GM21717 (cell line): ENCODE measurements around the gene RBM20.
"Not testable (repeated sequence)": the region's sequence is repeated elsewhere in the genome, so short reads cannot be mapped to it uniquely, and the experiment has no call there.

Experiments used
- ATAC-seq: cut with Tn5 transposase; IDR thresholded peaks from one replicate; pipeline ENCODE4 v1.9.1; 2021; ENCODE audit warnings: mild to moderate bottlenecking, moderate library complexity; ENCODE audit not compliant: unreplicated experiment

The RBM20 gene

GRCh38 chr10:110625356-110625894, 18.7 kb upstream of the RBM20 start:
- no peak for ATAC-seq

DNA sequence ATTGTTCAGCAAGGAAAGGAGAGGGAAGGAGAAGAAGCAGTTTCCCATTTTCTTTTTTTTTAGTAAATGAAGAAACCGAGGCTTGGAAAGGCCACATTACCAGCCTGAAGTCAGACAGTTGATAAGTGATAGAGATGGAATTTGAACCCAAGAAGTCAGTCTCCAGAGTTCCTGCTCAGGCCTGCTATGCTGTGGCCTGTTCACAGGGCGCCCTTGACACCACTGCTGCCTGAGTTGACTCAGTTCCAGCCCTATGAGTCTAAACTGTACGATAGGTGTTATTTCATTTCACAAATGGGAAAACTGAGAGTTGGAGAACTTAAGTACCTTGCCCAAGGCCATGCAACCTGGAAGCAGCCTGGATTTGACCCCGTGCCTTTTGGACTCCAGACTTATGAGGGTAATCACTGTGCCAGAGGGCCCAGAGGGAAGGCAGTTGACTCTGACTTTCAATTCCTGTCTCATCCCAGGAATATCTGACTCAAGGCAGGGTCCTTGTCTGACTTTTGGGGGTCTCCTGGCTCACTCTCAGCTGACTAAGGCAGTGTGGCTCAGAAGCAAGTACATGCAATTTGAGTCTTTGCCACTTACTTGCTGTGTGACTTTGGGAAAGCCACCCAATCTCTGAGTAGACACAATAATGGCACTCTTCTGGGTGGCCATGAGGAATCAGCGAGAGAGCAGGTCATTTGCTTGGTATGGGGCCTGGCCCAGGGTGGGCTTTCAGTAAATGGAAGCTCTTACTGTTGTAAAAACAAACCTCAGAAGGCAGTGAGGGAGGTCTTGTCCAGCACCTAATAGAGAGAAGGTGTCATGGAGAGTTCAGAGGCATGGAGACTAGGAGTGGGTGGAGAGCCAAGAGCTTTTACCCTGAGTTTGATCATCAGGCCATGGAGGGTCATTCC, 17.9 kb upstream of the RBM20 start:
- ATAC-seq = no peak

GRCh38 chr10:110628161-110628560, 16.0 kb upstream of the RBM20 start:
- no peak for ATAC-seq

- ATAC-seq = no peak
Measured at GRCh38 chr10:110629680-110630191, 14.4 kb upstream of the RBM20 start.

DNA sequence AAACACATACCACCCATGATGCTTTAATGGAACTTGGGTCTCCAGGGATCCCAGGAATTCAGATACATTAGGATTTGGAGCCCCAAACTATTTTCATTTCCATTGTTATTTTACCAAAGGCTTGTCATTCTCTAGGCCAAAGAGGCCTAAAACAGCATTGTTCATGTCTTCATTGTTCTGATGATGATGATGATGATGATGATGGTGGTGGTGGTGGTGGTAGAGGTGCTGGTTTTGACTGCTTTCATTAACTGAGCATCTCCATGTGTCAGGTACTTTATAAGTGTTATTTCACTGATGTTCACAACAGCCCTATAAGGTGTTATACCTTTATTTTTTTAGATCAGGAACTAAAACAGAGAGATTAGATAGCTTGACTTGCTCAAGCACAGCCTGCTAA, 12.2 kb upstream of the RBM20 start:
- no peak for ATAC-seq

DNA sequence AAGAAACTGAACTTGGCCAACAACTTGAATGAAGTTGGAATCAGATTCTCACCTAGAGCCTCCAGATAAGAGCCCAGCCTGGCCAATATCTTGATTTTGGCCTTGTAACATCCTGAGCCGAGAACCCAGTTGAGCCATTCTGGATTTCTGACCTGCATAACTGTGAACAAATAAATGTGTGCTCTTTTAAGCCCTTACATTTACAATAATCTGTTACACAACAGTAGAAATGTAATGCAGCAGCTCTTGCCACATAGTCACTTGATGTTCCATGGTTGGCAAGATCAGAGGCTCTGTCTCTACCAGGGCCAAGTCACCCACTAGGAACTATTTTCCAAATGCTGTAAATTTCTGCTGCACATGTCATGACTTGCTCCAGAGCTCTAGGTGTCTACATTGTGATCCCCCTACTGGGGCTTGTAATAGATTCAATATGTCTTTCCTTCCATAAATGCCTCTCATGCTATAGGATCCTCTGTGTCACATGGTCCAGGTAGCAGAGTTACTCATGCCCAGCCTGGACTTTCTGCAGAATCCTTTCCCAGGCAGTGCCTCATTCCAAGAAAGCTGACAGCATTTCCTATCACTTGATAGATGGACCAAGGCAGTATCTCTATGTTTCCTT, 11.4 kb upstream of the RBM20 start:
- no peak for ATAC-seq

- ATAC-seq = no peak
Measured at GRCh38 chr10:110634527-110635209, 9.5 kb upstream of the RBM20 start.

- no peak for ATAC-seq
Measured at GRCh38 chr10:110636572-110636931, 7.6 kb upstream of the RBM20 start.

DNA sequence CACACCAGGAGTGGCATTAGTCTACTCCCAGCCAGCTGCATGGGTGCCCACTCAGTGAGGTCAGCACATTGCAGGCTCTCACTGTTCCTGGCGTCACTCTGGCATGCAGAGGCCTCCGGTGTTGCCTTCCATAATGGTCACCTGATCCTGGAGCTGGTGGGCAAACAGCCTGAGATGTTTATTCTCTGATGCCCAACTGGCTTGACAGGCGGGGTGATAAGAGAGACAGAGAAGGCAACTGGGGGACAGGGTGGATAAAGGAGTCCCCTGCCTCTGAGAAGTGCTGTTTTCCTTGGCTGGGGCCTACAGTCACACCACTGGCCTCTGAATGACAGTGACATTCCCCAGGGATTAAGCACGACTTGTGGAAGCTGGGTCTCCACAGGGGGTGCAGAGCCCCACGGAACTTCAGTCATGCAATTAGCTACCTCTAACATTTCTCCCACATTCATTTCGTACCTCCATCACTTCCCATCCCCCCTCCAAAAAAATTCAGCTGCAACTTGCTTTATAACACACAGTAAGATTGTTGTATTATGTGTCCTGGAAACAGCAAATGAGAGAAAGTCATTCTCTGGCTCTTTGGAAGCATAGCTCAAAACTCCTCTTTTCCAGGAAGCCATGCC, 7.1 kb upstream of the RBM20 start:
- ATAC-seq = no peak

DNA sequence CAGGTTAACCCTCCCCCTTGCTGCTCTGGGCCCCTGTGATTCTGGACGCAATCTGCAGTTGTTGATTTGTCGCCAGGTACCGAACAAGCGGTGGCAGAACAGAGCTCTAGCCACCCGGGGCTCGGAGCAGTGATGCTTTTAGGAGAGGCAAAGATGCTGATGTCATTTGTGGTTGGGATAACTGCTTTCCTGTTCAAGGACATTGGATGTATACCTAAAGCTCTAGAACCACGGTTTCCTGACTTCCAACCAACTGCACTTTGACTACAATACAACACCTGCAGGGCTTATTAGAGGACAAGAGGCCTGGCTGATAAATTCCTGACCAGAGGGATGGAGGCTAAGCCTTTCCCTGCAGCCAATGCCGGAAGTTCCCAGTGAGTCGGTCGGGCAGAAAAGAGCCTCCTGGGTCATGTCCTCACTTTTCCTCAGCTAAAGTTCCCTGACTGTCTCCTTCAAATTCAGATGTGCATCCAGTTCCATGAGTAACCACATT, 6.5 kb upstream of the RBM20 start:
- ATAC-seq = no peak

DNA sequence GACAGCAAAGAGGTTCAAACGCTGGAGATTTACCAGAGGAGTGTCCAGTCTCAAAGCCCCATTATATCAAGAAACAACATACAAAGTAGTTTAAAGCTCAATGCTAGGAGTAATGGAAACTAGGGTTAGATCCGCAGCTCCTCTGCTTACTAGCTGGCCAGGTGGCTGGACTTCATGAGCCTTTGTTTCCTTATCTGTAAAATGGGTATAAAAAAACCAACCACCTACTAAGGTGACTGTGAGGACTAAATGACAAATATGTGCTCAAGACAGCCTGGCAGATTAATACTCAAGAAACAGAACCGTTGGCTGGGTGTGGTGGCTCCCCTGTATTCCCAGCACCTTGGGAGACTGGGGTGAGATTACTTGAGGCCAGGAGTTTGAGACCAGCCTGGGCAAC, 5.8 kb upstream of the RBM20 start:
- ATAC-seq = no peak

- ATAC-seq = not testable (repeated sequence)
Measured at GRCh38 chr10:110639046-110639445, 5.1 kb upstream of the RBM20 start.

GRCh38 chr10:110639858-110640257, 4.3 kb upstream of the RBM20 start:
- ATAC-seq = not testable (repeated sequence)

DNA sequence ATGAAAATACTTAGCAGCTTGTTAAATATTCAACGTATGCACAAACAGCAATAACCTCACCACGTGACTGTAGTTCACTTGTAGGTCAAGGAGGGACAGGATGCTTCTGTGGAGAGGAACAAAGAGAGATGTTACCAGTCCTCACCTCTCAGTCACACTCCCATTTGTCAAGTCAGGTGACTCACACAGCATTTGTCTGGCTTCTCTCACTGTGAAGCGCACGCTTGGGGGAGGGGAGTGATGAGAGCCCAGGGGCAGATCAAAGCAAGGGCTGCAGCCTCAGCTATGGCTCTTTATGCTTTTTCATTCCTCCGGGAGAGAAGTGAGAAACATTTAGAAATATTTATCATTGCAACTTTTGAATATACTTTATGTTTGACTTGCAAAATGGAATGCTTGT, 2.9 kb upstream of the RBM20 start:
- ATAC-seq = no peak

GRCh38 chr10:110642204-110643034, 1.7 kb upstream of the RBM20 start:
- no peak for ATAC-seq

DNA sequence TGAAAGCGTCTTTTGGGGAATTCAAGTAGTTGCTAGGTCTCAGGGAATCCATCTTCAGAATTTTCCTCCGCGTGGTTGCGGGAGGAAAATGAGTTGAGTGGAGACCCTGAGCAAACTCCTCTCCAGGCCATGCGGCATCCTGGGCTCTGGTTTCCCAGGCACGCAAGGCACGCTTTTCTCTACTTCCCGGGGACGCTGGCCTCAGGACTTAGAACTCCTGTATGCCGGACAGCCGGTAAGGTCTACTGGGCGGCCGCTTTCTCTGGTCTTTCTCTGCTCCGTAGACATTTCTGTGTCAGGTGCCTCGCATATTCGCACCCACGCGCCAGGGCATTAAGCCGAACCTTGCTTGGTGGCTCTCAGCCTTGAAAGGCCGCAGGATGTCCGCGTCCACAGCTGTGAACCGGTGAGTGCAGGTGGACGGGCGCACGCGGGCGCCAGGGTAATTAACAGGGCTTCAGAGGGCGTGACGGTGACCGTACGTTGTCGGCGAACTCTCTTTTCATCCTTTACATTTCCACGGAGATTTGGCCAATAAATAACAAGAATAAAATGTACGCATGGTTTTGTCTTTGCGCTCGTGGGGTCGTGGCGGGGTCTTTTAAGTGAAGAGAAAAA, 992 bp upstream of the RBM20 start:
- no peak for ATAC-seq

- no peak for ATAC-seq
Measured at GRCh38 chr10:110644598-110645462, 694 bp downstream of the RBM20 start.

GRCh38 chr10:110646417-110647135, 2.4 kb downstream of the RBM20 start:
- no peak for ATAC-seq
